Measurements from ENCODE around the gene PHKB.

Gene PHKB

DNA sequence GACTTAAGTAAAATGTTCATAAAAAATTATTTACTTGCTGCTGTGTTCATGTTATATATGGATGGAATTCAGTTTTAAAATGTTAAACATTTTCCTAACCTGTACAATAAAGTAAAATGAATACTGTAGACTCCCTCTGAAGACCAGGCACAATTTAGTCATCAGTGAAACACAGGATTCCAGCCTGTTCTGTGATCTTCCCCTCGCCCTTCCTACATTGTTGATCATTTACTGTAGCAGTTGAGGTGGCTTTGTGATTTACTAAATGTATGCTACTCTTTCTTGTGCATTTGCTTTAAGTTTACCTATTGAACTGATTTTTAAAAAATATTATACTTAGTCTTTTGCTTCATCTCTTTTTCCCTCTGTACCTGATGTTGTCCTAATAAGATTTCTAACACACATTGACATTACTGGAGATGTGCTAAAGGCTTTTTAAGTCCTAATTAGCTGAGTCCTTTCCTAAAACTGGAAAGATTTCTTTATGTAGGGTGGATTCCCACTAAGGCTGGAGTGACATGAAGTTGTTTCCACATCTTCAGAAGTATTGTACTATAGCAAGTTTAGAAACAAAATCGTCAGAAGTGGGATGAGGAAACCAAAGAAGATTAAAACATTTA, 38.1 kb downstream of the PHKB start:
- no peak for TF ChIP-seq CTCF (IDR thresholded peaks at IDR 0.05; ENCODE audit: borderline replicate concordance, insufficient read depth, low read depth, low read length)
- H3K4me3 ChIP-seq (ENCODE audit: low read depth, low read length) = no peak overlapping the region

GRCh38 chr16:47499700-47500264, 38.7 kb downstream of the PHKB start:
- no peak overlapping the region for H3K4me3 ChIP-seq (ENCODE audit: low read depth, low read length)
- no peak for TF ChIP-seq CTCF (IDR thresholded peaks at IDR 0.05; ENCODE audit: borderline replicate concordance, insufficient read depth, low read depth, low read length)

GRCh38 chr16:47503936-47504335, 42.8 kb downstream of the PHKB start:
- no peak for TF ChIP-seq CTCF (IDR thresholded peaks at IDR 0.05; ENCODE audit: borderline replicate concordance, insufficient read depth, low read depth, low read length)

DNA sequence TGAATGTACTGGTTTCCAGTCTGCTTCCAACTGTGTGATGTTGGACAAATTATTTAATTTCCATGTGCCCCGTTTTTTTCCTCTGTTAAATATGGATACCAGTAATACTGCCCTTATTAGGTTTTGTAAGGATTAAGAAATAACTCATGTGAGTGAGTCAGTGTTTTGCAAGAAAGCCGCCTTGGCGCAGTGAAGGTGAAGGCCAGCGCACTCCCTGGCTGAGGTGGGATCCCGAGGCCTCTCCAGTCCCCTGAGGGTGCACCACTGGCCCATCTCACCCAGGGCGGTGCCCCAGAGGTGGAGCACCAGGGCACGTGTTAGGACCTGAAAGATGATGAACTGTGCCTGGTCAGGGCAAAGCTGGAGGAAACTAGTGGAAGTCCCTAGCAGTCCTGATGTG, 43.5 kb downstream of the PHKB start:
- no peak overlapping the region for H3K4me3 ChIP-seq (ENCODE audit: low read depth, low read length)
- TF ChIP-seq CTCF (IDR thresholded peaks at IDR 0.05; ENCODE audit: borderline replicate concordance, insufficient read depth, low read depth, low read length) = no peak

More at GRCh38 chr16:47503936-47504335, 42.8 kb downstream of the PHKB start:
- H3K4me3 ChIP-seq (ENCODE audit: low read depth, low read length) = no peak overlapping the region

GRCh38 chr16:47506800-47507199, 45.7 kb downstream of the PHKB start:
- no peak for TF ChIP-seq CTCF (IDR thresholded peaks at IDR 0.05; ENCODE audit: borderline replicate concordance, insufficient read depth, low read depth, low read length)
- H3K4me3 ChIP-seq (ENCODE audit: low read depth, low read length) = no peak overlapping the region

GRCh38 chr16:47507701-47508100, 46.6 kb downstream of the PHKB start:
- H3K4me3 ChIP-seq (ENCODE audit: low read depth, low read length) = no peak overlapping the region
- no peak for TF ChIP-seq CTCF (IDR thresholded peaks at IDR 0.05; ENCODE audit: borderline replicate concordance, insufficient read depth, low read depth, low read length)

GRCh38 chr16:47511882-47512281, 50.8 kb downstream of the PHKB start:
- H3K4me3 ChIP-seq (ENCODE audit: low read depth, low read length) = no peak overlapping the region
- TF ChIP-seq CTCF (IDR thresholded peaks at IDR 0.05; ENCODE audit: borderline replicate concordance, insufficient read depth, low read depth, low read length) = no peak

Data from GM12875 (cell line).